Stimulated activated CD8-positive, alpha-beta memory T cell treated with anti-CD3 and anti-CD28 coated beads, Interleukin-12 subunit alpha, Interleukin-12 subunit beta, amount 100 ng/mL, for 1 hour (primary cell): ENCODE data around the gene ETV4.
"Not testable (repeated sequence)": the region's sequence is repeated elsewhere in the genome, so short reads cannot be mapped to it uniquely, and the experiment has no call there.

Source experiments
- DNase-seq: peaks from one replicate; pipeline ENCODE4 v3.0.0-alpha.2; 2020; ENCODE audit warnings: low read depth

Gene ETV4

DNA sequence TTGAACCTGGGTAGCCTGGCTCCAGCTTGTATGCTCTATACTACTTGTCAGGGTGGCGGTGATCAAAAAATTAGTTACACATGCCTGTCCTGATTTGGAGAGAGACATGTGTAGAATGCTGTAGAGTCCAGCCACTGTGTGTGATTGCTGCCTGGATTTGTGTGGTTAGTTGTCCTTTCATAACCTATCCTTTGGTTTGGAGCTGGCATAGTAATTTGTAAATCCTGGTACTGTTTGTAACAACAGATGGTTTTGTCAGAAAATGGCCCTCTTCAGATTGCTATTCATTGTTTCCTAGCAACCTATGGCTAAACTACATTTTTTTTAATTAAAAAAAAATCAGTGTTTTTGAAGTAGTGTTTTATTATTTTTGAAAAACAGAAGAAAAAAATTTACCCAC, 30.5 kb downstream of the ETV4 start:
- no peak for DNase-seq

DNA sequence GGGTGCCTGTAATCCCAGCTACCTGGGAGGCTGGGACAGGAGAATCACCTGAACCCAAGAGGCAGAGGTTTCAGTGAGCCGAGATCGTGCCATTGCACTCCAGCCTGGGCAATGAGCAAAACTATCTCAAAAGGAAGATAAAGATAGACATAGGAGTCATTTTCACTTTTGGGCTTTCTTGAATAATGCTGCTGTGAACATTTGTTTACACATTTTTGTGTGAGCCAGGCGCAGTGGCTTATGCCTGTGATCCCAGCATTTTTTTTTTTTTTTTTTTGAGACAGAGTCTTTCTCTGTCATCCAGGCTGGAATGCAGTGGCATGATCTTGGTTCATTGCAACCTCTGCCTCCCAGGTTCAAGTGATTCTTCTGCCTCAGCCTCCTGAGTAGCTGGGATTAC, 34.9 kb downstream of the ETV4 start:
- DNase-seq: not testable (repeated sequence)

DNA sequence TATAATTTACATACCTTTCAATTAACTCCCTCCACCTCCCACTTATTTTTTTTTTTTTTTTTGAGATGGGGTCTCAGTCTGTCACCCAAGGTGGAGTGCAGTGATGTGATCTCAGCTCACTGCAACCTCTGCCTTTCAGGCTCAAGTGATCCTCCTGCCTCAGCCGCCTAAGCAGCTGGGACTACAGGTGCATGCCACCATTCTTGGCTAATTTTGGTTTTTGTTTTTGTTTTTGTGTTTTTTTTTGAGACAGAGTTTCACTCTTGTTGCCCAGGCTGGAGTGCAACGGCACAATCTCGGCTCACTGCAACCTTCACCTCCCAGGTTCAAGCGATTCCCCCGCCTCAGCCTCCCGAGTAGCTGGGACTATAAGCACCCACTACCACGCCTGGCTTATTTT, 36.7 kb downstream of the ETV4 start:
- not testable (repeated sequence) for DNase-seq

DNA sequence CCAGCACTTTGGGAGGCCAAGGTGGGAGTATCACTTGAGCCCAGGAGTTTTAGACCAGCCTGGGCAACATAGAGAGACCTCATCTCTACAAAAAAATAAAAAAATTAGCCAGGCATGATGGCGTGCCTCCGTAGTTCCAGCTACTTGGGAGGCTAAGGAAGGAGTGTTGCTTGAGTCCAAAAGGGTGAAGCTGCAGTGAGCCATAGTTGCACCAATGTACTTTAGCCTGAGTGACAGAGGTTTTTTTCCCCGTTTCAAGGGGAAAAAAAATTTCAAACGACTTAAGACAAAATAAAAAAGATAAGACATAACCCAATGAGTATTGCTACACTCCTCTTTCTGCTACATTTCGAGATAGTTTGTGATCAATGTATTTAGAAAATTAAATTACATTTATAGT, 55.5 kb downstream of the ETV4 start:
- no peak for DNase-seq

DNA sequence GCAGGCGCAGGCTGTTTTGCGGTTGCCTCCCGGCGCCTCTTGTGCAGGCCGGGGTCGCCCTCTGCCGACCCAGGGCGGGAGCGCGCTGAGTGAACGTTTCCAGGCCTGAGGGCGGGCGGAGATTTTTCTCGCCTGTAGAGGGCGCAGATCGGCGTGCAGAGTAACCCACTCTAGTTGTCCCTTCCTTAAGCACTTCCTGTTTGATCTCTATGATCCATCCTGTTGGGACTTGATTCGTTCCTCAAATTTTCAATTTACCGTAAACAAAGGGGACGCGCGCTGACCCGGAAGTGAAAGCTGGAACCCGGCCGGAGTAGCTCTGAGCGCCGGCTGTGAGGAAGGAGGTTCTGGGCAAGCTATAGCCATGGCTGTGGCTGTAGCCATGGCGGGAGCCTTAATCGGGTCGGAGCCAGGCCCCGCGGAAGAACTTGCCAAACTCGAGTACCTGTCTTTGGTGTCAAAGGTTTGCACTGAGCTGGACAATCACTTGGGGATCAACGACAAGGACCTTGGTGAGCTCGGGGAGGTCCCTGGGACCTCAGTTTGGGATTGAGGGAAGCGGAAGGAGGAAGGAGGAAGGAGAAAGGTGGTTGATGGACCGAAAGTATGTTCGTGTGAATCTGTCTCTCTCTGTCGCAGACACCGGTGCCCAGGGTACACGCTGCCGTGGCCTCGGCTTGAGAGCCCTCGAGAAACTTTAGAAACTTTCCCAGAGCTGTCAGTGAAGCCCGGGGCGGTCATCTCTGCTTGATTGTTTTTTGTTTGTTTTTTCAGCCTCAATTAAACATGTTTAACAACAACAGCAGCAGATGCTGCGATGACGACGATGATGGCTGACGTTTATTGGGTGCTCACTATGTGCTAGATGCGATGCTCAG, 62.2 kb downstream of the ETV4 start, which contains the start of gene DHX8:
TSS of gene DHX8 (plus strand) at position 302 of the 878 bp plus-strand sequence. CDS start at position 365, 63 bp downstream.
- peak; percentile 97 for DNase-seq

DNA sequence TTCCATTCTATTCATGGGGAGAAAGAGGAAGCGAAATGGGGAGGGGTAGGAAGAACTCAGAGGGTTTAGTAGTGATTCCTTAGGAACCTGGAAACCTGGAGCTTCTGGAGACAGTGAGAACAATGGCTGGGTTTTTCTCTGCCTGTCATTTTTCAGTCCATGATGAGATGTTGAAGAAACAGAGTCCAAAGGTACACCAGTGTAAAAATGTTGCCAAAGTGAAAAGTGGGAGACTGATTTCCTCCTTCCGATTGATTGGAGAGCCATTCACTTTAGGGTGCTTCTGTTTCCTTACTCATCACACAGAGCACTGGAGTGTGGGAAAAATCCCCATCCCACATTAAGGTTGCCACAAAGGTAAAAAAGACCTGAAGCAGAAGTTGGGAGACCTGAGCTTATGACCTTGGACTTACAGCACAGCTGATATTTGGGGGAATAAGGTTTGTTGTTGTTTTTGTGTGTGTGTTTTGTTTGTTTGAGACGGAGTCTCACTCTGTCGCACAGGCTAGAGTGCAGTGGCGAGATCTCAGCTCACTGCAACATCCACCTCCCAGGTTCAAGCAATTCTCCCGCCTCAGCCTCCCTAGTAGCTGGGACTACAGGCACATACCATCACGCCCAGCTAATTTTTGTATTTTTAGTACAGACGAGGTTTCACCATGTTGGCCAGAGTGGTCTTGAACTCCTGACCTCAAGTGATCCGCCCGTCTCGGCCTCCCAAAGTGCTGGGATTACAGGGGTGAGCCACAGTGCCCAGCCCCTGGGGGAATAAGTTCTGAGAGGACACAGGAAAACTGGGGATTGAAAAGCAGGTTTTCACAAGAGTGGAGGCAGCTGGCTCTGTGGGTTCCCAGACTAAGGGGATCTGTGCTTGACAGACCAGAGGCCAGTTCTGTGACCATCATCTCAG, 63.8 kb downstream of the ETV4 start:
- no peak for DNase-seq

DNA sequence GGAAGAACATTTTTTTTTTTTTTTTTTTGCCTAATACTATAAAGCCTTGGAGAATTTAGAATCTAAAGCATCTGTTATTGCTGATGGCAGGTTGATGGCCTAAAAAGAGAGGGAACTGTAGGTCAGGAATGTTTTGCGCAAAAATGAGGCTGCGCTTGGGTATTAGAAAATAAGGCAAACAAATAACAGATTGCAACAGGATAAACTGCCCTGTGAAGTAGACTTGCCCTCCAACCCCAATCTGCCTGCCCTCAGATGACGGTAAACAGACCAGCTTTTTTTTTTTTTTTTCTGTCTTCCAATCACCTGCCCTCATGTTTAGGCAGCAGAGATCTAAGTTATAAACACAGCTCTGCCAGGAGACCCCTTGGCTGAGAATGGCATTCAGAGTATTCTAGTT, 66.2 kb downstream of the ETV4 start:
- DNase-seq: no peak
